NCI-H2227 treated with DMSO at 0.1 percent for 48 hours (cell line): ENCODE data around the gene AUTS2.

Experiments
- DNase-seq: peaks from one replicate; lab custom pipeline; 2025; lab: John Stamatoyannopoulos, UW

AUTS2 gene

DNA sequence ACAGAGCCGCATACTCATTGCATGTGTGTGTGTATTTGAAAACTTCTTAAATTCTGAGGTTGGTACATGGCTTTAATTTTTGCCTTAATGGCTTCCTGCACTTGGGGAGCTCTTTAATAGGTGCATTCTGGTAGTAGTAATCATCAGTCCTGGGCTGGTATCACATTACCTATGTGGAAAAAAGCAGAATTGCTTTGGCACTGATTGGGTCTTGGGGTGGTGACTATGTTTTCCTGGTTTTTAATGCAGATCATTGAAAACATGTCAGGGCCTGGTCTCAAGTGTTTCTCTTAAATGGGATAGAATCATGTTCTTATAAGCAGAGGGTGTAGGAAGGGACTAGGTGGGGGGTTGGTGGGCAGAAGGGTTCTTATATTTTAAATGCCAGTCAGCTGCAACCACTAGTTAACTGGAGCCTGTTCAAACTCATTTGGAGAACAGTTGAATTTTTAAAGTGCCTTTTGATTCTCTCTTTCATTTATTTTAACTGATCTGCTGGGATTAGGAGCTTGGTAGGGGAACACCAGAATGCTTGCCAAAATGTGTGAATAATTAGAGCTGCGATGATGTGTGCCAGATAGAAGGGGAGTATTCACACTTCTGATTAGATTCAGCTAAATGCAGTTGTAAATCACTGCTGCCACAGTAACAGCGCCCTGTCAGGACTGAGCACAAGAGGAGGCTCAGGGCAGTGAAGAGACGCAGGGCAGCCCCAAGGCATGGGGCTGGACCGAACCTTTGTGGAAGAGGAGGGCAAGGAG, 900.1 kb downstream of the AUTS2 start:
- DNase-seq = no peak

DNA sequence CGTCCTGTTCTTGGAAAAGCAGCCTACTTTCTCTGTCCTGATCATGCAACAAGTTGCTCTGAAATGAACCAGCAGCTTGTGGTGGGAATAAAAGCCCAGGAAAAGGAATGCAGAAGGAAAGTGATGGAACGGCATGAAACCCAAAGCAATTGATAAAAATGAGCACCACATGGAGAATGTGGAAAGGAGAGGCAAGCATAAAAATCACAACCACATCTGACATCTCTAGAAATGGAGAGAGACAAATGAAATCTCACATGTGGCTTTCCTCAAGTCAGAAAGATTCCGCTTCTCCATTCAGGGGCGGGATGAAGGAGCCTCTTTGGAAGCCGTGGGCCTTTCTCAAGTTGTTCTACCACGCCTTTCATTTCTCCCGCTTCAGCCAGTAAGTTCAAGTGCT, 902.0 kb downstream of the AUTS2 start:
- no peak for DNase-seq

DNA sequence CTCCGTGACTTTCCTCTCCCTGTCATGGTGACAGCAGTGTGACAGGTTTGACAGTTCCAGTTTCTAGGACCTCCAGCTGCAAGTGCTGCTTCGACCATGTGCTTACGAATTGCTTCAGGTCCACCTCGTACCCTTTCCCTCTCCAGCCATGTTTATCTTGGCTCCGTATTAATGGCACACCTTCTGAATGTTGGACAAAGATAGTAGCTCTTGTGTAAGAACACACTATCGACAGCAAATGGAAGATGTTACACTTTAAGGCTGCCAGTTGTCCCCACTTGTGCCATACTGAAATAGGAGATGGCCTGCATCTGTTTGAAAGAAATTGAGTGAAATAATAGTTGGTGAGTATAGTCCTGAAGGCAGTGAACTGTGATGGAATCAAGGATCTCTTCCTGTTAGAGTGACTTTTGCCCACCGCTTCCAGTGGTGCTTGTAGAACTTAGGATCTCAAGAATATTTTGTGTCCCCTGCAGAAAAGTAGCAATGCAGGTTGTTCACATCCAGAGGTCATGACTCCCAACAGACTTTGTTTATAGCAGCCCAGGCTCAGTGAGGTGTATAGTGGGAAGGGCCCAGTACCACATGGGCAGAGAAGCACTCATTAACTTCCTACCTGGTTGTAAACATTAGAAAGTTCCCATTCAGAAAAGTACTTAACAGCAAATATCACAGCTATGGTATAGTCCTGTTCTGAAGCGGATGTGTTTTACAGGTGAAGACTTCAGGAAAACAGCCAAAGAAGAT, 904.0 kb downstream of the AUTS2 start:
- DNase-seq = no peak

DNA sequence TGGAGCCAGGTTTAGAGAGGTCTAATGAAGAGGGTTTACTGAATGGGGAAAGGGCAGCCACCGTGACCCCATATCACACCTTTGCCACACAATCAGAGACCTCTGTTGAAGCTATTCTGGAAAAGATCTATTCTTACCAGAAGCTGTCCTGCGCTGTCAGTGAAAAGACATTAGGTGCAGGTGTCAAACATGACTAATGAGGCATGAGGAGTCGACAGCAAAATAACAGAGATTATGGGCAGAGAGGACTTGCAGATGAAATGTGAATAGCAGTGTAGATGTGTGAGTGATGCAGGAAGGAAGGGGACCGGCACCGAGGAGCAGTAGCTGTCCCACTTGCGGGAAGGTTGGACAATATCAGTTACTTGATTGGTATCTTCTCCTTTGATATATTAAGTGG, 906.0 kb downstream of the AUTS2 start:
- DNase-seq = peak; percentile 30

DNA sequence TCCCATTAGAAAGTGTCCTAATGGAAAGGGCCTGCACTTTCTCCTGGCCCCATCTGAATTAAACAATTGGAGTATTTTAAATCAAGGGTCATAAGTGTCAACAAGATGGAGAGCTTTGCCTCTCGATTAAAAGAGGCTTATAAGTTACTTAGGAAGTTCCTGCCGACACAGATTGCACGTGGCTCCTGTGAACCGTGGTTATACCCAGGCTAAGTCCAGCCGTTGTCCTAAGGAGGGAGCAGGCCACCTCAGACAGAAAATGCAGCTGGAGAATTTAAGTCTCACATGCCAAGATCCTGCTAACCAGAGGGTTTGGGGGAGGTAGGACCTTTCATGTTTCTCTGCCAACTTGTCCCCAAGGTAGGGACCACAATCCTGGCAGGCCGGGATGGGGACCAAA, 907.2 kb downstream of the AUTS2 start:
- no peak for DNase-seq

DNA sequence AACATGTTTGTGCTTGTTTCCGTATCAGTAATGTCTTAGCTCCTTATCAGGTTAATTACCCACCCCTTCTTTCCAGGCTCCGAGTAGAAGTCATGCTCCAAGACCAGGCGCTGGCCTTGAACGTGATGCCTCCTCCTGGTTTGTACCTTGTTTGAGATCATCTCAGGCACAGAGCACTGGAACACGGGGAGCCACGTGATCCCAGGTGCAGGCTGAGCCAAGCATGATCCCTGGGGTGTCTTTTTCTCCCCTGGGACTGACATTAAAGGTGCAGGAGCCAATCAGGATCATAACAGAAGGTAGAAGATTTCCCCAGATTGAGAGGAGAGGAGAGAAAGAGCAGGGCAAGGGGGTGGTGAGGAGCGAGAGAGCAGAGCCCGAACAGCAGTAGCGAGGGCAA, 907.6 kb downstream of the AUTS2 start:
- no peak for DNase-seq

DNA sequence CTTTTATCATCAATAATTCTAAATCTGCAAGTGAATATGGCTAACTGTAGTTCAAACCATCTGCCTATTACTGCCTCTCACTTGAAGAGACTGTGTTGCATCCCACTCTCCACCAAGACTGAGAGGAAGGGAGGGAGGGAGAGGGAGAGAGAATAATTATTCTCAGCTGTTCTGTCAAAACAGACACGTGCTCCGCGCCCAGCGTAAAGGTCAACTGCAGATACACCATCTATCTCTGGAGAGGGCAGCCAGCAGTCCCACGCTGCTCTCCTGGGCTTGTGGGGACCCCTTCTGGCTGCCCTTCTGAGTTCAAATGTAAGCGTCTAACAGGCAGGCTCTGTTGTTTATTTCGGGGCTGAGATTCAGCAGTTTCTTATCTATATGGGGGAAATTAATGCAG, 908.2 kb downstream of the AUTS2 start:
- peak; percentile 69 for DNase-seq

DNA sequence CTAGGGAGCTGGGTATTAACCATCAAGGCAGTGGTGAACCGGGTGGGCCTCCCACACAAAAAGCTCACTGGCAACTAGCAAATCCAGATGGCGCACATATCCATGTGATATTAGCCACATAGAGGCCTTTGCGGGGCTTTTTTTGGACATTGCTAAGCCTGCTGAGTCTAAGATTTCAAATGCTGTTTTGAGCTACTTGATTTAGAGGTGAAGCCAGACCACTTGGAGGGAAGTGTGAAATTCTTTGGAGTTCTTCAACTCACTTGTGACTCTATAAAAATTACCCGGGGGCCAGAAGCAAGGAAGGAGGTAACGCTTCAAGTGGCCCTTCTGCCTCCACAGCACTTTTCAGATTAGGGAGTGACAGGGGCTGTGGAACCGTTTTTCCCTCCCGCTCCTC, 913.9 kb downstream of the AUTS2 start:
- no peak for DNase-seq

DNA sequence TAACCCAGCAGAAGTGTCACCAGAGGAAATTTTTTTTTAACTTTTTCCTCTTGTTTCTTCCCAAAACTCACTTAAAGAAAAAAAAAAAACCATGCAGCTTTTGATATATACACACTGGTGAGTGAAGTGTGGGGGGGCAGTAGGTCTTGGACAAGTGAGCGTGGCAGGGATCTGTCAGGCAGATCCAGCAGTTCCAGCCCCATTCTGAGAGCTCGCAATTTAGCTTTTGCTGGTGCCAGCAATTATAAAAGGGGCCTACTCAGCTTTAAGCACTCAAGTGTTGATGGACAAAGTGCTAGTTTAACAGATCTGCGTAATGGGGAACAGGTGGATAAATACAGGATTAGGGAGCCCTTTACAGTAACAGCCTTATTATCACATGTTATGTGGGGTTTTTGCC, 914.5 kb downstream of the AUTS2 start:
- DNase-seq = peak; percentile 31

DNA sequence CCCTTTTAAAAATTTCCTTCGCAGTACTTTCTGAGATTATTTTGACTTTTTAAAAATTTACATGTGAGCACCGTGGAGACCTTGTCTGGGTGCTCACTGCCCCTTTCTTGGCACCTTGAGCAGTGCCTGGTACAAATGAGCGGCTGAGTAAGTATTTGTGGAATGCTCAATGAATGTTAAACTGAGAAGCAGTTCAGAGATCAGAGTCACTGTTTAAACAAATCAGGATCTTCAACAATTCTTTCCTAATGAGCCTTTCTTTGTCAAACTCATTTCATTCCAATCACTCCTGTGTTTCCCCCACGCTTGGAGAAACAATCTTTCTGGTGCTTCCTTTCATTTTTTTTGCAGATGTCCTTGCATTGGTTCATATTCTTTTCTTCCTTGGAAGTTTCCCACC, 922.3 kb downstream of the AUTS2 start:
- DNase-seq = no peak

DNA sequence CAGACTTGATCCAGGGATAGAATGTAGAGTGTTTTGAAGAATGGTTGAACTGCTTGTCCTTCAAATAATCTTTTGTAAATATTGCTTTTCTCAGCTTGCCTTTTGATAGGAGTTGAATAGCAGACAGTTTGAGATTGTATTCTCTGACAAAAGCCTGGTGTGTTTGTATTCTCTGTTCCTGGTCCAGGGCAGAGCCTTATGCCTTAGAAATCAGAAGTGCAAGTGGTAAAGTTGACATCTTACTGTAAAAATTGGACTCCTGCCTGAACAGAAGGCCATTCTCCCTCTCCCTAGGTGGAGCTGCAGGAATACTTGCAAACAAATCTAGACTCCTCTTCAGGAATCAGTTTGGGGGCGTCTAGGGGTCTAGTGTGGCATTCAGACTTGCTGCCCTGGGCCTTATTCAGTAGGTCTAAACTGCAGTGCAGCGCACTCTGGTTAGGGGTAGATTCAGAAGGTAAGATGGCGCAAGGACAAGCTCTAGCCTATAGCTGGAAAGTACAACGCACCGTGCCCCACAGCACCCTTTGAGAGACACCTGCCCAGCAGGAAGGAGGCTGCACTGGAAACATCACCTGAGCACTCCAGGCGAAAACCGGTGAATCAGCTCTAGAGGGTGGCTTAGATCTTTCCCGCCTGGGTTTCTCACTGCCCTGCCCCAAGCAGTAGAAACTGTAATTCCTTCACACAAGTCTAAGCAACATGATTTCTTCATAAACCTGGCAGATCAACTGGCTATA, 925.1 kb downstream of the AUTS2 start:
- DNase-seq = no peak

DNA sequence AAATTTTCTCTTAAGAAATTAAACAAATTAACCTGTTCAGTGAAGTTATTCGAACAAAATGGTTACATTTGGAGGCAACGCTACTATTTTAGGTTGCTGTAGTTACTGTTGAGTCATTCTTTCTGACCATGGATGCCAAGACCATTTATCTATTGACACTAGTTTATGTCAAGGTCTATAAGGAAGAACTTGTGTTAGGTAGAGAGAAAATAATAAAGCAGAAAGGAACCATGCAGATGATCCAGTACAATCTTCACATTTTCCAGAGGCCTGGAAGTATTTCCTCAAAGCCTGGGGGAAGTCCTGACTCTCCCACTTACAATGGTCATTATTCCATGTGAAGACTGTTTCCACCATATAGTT, 925.7 kb downstream of the AUTS2 start:
- DNase-seq = no peak

DNA sequence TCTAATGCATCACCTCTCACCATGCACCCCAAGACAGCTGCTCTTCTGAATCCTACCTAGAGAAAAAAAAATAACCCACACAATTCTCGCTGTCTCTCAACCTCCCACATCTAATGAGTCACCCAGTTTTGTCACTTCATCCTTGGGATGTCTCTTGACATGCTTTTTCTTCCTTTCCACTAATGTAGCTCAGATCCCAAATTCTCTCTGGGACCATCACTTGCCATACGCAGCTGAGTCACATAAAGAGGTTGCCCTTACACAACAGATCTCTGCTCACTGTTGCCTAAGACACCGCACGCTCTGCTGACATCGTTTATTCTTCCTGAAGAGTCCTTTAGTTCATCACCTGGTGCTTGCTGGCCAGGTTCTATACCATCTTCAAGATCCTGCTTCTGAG, 927.7 kb downstream of the AUTS2 start:
- no peak for DNase-seq

DNA sequence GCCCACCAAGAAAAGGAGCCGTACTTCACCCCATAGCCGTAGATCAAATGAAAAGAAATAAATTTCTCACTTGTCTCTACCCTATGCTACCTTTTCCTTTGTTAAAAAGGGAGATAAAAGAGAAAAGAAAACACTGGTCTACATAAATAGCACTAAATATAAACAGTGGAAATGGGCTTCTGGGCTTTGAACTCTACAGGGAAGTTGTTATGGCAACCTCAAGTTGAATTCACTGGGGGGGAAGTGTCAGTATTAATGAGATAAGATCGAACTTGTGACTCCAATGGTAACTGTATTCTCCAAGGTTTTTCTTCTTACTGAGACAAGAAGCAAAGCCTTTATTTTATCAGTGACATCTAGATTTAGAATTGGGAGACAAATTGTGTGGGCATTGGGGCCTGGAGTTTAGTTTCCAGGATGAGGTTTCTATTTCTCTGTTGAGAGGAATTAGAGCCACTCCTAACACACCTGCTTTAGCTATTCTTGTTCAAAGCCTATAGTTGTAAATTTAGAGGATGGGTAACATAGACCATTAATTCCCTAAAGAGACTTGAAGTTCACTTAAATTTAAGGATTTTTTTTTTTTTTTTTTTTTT, 929.3 kb downstream of the AUTS2 start:
- DNase-seq = no peak

DNA sequence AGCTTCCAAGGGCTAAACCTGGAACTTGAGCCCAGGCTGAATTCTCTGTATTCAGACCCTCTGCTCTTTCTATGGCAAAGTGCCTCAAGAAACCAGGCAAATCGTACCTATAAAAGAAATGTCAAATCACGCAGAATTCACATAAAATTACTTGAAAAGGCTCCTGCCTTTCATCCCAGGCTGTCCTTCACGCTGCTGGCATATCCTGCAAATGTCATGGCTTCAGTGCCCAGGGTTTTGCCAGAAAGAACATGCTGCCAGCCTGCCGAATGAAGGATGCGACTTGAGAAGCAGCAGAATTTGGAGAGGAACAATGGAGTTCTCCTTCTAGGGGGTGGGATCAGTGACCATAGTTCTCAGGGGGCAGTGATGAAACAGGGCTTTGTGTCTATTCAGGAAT, 931.2 kb downstream of the AUTS2 start:
- DNase-seq = no peak

DNA sequence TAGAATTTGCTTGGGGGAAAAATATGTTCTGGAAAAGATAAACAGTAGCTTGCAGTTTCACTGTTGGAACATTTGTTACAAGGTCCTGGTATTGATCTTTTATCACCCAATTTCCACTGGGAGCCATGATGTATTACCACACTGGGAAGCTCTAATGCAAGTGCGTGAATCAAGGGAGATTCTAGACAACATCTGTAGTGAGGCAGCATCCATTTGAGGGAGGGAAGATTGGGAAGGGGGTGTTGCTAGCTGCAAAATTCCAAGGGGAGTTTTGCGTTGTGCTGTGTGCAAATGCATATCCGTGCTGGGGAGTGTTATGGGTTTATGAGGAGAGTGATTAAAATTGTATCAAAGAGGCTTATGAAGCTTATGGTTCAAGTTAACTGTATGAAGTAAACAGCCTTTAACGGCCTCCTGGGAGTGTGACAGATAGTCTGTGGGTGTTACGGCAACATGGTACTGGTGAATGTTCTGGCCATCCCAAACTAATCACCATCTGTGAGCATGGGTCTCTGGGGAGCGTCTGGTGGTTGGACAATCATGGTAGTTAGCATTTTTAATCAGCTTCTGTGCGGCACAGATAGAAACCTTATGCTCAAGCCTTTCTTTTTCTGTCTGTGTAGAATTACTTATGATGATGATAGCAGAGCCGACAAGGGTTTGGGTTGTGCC, 931.8 kb downstream of the AUTS2 start:
- DNase-seq = no peak

DNA sequence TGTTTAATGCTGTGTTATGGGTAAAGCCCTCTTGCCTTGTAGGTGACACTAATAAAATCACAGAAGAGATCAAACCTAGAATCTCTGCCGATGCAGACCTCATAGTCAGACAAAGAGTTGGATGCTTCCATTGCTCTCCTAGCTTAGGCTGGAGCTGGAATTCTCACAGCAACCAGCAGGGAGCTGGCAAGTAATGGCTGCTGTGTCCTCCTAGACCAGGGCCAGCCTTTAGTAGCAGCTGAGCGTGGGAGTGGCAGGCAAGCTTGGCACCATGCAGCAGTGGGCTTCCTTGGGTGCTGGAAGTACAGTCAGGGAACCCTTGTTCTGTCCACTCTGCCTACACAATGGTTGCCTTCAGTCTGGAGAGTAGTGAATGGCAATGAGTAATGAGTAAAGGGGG, 935.3 kb downstream of the AUTS2 start:
- no peak for DNase-seq

DNA sequence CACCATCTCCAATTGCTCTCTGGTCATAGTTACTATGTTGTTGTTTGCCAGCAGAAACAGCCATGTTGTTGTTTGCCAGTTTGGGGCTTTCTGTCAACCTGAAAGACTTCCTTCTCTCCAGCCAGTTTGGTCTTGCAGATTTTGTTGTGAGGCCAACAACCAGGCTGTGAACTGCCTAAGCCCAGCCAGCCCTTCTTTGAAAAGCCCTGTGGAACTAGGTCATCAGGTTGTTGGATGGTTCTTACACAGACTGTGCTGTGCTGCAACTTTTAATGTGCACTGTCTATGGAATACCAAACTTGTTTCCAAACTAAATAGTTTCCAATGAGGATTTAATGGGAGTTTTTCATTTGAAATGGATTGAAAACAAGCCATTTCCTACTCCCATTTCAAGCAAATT, 940.9 kb downstream of the AUTS2 start:
- DNase-seq = no peak

DNA sequence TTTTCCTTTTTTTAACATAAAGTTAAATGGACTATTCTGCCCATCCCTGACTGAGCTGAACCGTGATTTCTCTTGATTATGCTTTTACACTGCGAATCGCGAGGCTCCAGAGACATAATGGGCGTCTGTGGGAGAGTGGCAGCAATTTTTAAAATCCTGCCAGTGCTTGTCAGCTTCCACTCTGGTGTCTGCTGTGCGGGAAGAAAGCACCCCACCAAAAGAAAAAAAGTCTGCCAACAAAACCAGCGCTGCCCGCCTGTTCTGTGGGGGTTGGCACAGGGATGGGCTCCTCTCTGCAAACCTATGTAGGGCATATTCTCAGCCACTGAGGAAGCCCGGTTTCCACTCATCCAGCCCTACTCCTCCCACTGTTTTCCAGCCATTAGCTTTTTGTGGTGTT, 941.3 kb downstream of the AUTS2 start:
- no peak for DNase-seq

DNA sequence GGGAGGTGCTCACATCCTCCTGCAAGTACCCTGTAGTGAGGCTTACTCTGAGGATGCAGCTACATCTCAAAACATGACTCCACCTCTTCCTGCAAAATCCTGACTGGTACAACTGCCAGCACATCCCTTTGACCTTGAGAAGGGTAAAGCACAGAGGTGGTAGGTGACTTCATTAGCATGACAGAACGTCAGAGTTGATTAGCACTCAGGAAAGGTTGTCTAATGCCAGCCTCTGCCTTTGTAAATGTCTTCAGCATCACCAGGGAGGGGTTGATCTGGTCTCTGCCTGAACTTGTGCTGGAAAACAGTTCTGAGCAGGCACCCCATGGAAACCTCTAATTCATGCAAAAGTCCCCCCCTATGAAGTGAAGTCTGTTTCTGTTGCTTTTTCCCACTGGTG, 942.4 kb downstream of the AUTS2 start:
- no peak for DNase-seq

DNA sequence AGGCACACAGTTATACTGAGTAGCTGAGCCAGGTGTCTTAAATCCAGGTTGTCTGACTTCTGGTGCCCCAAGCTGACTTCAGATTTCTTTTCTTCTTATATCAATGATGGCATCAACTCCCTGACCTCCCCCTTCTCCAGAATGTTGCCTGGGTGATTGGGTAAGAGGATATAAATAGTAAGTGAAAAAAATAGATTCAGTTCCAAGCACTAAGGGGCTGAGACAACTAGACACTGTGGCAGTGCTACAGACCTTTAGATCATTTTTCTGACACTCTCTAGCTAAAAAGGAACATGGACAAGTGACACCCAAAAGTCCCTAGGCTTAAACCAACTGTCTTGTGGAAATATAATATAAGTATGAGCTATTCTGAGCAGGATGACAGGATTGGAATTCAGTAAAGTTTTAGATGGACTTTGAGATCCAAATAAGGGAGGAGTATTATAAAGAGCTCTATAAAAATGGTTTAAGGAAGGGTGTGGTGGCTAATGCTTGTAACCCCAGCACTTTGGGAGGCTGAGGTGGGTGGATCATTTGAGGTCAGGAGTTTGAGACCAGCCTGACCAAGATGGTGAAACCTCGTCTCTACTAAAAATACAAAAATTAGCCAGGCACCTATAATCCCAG, 944.6 kb downstream of the AUTS2 start:
- no peak for DNase-seq

DNA sequence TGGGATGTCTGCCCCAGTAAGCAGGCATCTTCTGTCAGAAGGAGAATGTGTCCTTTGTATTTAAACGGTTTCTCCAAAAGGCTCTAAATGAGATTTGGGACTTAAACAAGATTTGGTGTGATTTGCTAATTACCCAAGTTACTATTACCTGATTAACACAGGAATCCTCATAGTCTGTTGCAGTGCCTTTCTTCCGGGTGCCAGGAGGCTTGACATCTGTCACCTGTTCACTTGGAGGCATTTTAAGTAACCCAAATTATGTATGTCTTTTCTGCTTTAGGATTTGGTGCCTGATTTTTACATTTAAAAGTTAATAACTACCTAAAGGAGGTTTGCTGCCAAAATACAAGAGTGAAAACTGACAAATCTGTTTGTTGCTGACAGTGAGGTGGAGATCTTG, 945.7 kb downstream of the AUTS2 start:
- no peak for DNase-seq
